DMS 273 (cell line): ENCODE measurements around the gene SLC6A8.
"Not testable (repeated sequence)": the region's sequence is repeated elsewhere in the genome, so short reads cannot be mapped to it uniquely, and the experiment has no call there.

Source experiments
- DNase-seq: peaks from one replicate; lab custom pipeline; 2025; ENCODE audit not compliant: unreplicated experiment; lab: John Stamatoyannopoulos, UW

The SLC6A8 gene

DNA sequence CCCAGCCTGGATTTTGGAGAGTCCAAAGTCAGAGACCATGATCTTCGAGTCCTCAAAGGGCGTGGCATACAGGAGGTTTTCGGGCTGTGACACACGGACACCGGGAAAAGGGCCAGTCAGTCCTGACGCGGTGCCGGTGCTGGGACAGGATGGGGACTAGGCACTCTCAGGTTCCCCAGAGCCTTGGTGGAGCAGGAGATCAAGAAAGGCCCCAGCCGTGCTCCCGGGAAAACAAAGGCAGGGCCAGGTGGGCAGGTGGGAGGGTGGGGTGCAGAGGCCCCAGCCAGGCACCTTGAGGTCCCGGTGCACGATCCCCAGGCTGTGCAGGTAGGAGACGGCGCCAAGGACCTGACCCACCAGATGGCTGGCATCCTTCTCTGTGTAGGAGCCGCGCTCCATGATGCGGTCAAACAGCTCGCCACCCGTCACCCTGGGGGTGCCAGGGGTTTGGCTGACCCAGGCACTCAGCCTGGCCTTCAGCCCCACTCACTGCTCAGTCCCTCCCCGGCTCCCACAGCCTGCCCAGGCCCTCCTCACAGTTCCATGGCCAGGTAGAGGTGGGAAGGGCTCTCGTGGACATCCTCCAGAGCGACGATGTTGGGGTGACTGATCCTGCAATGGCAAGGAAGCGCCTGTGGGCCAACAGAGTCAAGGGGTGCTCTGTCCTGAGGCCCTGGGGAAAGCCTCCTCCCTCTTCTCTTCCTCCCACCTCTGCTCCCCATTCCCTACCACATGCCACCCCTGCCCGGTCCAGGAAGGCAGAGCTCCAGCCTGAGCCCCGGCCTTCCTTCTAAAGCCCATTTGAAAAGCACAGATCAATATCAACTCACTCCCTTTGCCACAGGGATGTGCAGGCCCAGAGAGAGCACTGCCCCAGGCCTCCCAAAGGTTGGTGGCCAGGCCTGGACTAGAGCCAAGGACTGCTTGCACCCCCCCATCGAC lies 15.9 kb upstream of the SLC6A8 start:
- DNase-seq, result no peak

DNA sequence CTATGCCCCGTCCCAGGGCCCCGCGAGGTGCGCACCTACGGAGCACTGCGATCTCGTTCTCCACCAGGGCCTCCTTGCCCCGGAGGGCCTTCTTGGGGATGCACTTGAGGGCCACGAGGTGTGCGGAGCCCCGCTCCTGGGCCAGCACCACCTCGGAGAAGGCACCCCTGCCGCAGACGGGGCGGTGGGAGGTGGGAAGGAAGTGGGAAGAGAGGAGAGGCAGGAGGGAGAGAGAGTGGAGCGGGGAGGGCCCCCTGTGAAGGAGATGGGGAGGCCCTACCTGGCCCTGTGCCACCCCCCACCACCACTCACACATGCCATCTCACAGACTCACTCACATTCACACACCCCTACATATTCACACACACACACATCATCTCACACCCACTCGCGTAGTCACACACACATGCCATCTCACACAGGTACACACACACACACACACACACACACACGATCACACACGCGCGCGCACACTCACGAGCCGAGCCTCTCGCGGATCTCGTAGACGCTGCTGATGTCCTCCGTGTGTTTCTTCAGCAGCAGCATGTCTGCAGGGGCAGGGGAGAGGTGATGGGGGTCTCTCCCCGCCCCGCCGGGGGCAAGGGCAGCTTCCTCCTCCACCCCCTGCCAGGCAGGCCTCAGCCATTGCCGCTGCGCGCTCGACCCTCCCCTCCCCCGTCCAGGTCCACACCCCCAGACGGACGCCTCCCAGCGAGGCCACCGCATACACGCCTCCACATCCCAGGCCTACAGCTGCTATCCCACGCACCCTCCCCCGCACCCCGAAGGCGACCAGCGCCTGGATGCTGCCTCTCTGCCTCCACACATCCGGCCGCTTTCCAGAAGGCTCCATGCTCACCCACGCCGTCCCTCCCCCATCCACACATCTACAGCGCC lies 14.9 kb upstream of the SLC6A8 start:
- DNase-seq, result no peak

- DNase-seq, result peak; percentile 45
These were observed 14.1 kb upstream of the SLC6A8 start, which contains the start of gene PNCK for GRCh38 chrX:153673428-153674218. TSS of gene PNCK (minus strand) at chrX:153673813. CDS start at chrX:153673076, 737 bp downstream.

DNA sequence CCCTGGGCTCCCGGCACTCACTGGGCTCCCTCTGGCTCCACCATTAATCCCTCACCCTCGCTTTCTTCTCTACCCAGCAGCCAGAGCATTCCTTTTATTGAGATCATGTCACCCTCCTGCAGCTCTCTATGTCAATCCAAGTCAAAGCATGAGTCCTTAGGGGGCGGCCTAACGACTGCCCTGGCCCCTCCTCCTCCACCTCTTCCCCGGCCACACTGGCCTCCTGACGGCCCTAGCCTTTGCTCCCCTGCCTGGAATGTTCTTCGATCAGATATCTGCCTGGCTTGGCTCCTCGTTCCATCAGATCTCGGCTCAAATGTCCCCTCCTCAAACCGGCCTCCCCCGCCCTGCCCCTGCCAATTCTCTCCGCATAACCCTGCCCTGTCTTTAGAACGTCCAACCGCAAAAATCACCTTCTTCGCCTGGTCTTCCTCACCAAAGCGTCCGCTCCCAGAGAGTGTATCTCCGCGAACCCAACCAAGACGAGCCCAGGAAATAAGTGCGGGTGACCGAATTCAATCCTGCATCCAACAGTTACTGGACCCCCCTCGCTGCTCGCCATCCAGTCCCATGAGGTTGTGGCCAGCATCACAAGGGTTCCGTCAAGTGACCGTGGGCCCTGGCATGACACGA lies 13.4 kb upstream of the SLC6A8 start:
- no peak for DNase-seq

GRCh38 chrX:153681175-153681574 lies 6.6 kb upstream of the SLC6A8 start:
- no peak for DNase-seq

- DNase-seq, result not testable (repeated sequence)
These were observed 4.2 kb upstream of the SLC6A8 start for GRCh38 chrX:153683486-153683885.

- no peak for DNase-seq
These were observed 3.1 kb upstream of the SLC6A8 start for GRCh38 chrX:153684467-153685155.

DNA sequence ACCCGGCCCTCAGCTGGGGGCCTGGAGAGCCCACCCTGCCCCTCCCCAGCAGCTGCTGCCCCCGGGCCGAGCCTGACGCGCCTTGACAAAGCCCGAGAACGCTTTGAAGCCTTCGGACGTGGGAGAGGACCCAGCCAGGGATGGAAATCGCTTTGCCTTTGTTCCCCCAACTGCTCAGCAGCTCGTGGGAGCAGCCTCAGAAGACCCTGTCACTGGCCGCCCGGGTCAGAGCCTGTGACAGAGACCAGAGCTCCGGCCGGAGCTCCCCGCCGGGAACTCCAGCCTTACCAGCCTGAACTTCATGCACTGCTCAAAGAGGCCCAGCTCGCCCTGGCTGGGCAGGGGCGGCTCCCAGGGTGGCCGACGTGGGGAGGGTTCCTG lies 2.6 kb upstream of the SLC6A8 start:
- DNase-seq, result no peak

DNA sequence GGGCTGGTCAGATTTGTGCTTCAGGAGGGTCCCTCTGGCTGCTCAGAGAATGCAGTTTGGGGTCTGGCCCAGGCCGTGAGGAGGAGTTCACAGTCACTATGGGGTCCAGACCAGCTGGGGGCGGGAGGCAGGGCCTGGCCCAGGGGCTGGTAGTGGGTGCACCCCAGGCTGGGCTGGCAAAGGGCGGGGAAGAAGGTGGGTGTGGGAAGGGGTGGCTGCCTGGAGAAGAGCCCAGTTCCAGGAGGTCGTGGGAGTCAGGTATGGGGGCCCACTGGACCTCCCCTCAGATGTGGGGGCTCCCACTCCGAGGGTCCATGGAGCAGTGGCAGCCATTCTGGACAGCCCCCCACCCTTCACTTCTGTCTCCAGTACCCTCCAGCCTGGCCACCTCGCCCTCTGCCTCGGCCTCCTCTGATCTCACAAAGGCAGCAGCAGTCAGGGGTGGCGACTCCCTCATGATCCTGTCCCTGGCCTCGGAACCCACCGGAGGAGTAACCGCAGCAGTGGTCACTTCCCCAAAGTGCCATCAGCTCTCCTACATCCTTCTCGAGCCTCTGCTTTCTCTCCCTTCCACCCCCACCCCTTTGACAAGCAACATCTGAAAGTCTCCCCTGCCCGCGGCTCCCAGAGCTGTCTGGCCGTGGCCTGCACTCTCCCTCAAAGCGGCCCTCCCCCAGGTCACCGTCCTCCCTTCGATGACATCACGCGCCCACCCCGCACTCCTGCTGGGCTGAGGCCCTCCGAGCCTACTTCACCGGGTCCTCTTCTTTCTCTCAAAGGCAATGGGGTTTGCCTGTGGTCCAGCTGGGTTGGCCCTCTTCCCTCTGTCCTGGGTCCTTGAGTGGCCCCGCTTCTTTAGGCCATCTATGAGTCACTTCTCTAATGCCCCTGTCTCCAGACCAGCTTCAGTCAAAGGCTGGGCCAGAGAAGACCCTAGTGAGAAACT lies 1.7 kb upstream of the SLC6A8 start:
- DNase-seq, result no peak

DNA sequence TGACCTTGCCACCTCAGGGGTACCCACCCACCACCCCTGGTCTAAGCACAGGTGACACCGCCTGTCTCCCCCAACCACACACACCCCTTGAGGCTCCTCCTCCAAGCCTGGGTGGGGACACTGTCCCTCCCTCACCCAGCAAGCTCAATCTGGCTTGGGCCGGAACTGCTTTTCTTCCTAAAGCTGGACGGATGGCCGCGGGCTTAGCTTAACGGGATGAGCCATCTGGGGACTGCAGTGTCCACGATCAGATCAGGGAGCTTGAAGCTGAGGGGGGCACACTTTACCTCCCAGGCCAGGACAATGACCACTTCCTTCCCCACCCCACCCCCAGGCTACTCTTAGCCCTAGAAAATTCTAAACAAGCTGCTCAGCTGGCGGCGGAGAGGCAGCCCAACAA lies 1.0 kb upstream of the SLC6A8 start:
- no peak for DNase-seq

- no peak for DNase-seq
These were observed 345 bp downstream of the SLC6A8 start for GRCh38 chrX:153688071-153688470.

DNA sequence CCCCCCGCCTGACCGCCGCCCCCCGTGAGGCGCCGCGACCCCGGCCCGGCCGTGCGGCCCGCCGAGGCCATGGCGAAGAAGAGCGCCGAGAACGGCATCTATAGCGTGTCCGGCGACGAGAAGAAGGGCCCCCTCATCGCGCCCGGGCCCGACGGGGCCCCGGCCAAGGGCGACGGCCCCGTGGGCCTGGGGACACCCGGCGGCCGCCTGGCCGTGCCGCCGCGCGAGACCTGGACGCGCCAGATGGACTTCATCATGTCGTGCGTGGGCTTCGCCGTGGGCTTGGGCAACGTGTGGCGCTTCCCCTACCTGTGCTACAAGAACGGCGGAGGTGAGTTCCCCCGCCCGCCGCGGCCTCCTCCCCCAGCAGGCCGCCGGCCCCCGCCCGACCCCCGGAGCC lies 780 bp downstream of the SLC6A8 start:
- no peak for DNase-seq

DNA sequence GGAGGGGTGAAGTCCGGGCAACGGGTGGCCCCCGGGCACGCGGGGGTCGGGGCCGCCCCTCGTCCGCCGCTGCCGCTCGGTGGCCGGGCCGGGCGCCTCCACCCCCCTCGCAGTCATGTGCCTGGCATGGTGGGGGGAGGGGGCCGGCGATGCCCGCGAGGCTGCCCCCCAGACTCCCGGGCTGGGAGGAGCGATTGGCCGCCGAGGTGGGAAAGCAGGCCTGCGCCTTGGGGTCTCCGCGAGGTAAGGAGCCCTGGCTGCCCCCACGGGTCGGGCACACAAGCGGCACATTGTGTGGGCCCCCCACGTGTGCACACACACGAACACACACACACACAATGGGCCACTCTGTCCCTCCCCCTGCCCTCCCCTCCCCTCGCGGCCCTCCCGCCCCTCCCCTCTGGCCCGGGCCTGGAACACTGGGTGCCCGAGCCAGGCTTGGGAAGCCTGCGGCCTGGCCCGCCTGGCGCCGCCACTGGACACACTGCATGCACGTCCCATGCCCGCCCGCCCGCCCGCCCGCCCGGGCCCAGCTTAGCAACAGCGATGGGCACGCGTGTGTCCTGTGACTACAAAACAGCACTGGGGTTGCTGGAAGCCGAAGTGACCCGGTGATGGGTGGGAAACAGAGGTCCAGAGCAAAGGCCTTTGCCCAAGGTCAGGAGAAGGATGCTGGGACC lies 1.3 kb downstream of the SLC6A8 start:
- DNase-seq, result peak; percentile 56

- peak; percentile 48 for DNase-seq
These were observed 2.1 kb downstream of the SLC6A8 start for GRCh38 chrX:153689654-153690465.

- DNase-seq, result no peak
These were observed 2.7 kb downstream of the SLC6A8 start for GRCh38 chrX:153690466-153690865.

DNA sequence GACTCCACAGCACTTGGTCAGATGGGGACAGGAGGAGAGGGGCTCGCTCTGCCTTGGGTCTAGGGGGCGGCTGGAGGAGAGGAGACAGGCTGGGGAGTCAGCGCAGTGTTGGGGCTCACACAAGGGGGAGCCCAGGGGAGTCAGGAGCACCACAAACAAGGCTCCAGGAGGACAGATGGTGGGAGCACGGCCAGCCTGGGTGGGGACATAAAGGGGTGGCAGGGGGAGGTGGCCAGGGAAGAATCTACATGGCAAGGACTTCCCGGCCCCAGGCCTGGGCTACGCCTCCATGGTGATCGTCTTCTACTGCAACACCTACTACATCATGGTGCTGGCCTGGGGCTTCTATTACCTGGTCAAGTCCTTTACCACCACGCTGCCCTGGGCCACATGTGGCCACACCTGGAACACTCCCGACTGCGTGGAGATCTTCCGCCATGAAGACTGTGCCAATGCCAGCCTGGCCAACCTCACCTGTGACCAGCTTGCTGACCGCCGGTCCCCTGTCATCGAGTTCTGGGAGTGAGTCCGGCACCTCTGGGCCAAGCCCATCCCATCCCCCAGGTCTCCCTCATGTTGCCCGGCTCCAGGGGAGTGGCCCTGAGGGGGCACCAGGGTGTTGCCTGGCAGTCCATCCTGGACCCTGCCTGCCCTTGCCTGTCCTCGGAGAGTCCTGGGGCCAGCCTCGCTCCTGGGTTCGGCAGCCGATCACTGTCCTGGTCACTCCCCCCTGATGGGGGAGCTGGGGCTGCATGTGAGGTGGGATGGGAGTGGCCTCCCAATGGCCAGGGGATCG lies 3.5 kb downstream of the SLC6A8 start:
- DNase-seq, result not testable (repeated sequence)

- no peak for DNase-seq
These were observed 4.3 kb downstream of the SLC6A8 start for GRCh38 chrX:153692003-153692402.
